Colonic mucosa (tissue), 4 donors: ENCODE results near the gene HS3ST3B1. TPM values are rescaled to one million over a fixed set of nuclear protein-coding genes. Genes with fewer than 3 reads are reported as not detected.

Experiments
- DNase-seq: peaks from one replicate; pipeline ENCODE4 v3.0.0-alpha.2; 2020
- H3K27ac ChIP-seq: fragments of 200-600 bp; one replicate; pipeline ENCODE4 v1.8.0; 2021
- H3K27me3 ChIP-seq: fragments of 200-600 bp; one replicate; pipeline ENCODE4 v1.8.0; 2021
- H3K36me3 ChIP-seq: fragments of 200-600 bp; one replicate; pipeline ENCODE4 v1.8.0; 2021
- H3K4me1 ChIP-seq: fragments of 200-600 bp; one replicate; pipeline ENCODE4 v1.8.0; 2021; ENCODE audit warnings: mild to moderate bottlenecking
- H3K4me3 ChIP-seq: fragments of 200-600 bp; one replicate; pipeline ENCODE4 v1.8.0; 2021
- H3K9ac ChIP-seq, 2 donors: one replicate each; pipeline ENCODE4 v1.7.0; 2013; ENCODE audit warnings: control low read depth in 2 of 2, low read depth in 2 of 2, low read length in 2 of 2
- H3K9me3 ChIP-seq: fragments of 200-600 bp; one replicate; pipeline ENCODE4 v1.8.0; 2021
- CTCF ChIP-seq: fragments of 200-600 bp; IDR thresholded peaks from one replicate; pipeline ENCODE4 v1.8.0; 2022; ENCODE audit warnings: antibody characterized with exemption, mild to moderate bottlenecking
- intact Hi-C: fragments of 100-400 bp; cut with DNase I; formaldehyde crosslinking; loops from one replicate; pipeline ENCODE4 v1.14.1; 2022
- total RNA-seq, 2 donors: library from RNA; stranded (reverse); fragmentation: NEBNext Ultra II Directional in 1 of 2; extraction: Animal tissue kit (Norgen Biotek cat#: 25700) in 1 of 2; gene quantifications; one replicate each; pipeline ENCODE4 v1.2.1, GENCODE V29; 2021
- donor health status: healthy.
- donor health status: DM: no; HTN: no; CAD: no.
- donor health status: DM: no; HTN: no; CAD: no.

HS3ST3B1 gene
- total RNA-seq, 2 donors from 2014 or later, result 1.1 TPM

GRCh38 chr17:14299280-14300141, 1.4 kb upstream of the HS3ST3B1 start:
- Histone ChIP-seq H3K27ac (no peak overlapping the region), H3K36me3 (no peaks in the 10 kb centered on the region), H3K9me3 (no peaks in the 10 kb centered on the region), H3K9ac (no peak overlapping the region), H3K4me3 (peak overlapping the region; percentile 10), H3K4me1 (peaks cover 12% of the 10 kb centered on the region), H3K27me3 (peaks cover 76% of the 10 kb centered on the region)
- DNase-seq, result peak; percentile 29
- intact Hi-C loops, result loop anchor here (5.0 to 10.0 kb wide), 4 partner anchors 235 to 965 kb away; partner anchors contain the start of gene COX10
- no peak for TF ChIP-seq CTCF

- Histone ChIP-seq H3K4me1 (peaks cover 12% of the 10 kb centered on the region), H3K27ac (peak overlapping the region; percentile 69), H3K9me3 (no peaks in the 10 kb centered on the region), H3K27me3 (peaks cover 64% of the 10 kb centered on the region), H3K4me3 (peak overlapping the region; percentile 52), H3K9ac (peak overlapping the region; percentile 74 to 78), H3K36me3 (no peaks in the 10 kb centered on the region)
- no peak for DNase-seq
- intact Hi-C loops, result no loop called here
- no peak for TF ChIP-seq CTCF
Observed at GRCh38 chr17:14301279-14302090, 604 bp downstream of the HS3ST3B1 start.

- TF ChIP-seq CTCF, result no peak
- intact Hi-C loops, result no loop called here
- Histone ChIP-seq H3K4me3 (peak overlapping the region; percentile 52), H3K36me3 (no peaks in the 10 kb centered on the region), H3K4me1 (peaks cover 12% of the 10 kb centered on the region), H3K27me3 (peaks cover 58% of the 10 kb centered on the region), H3K9me3 (no peaks in the 10 kb centered on the region), H3K27ac (peak overlapping the region; percentile 69), H3K9ac (peak overlapping the region; percentile 74 to 78)
- DNase-seq, result peak; percentile 44
Observed at GRCh38 chr17:14302091-14302430, 1.2 kb downstream of the HS3ST3B1 start.

GRCh38 chr17:14302431-14303099, 1.7 kb downstream of the HS3ST3B1 start:
- intact Hi-C loops, result no loop called here
- H3K27ac ChIP-seq, result peak overlapping the region; percentile 69
- peaks cover 53% of the 10 kb centered on the region for H3K27me3 ChIP-seq
- H3K9me3 ChIP-seq, result no peaks in the 10 kb centered on the region
- H3K4me1 ChIP-seq, result peaks cover 12% of the 10 kb centered on the region
- no peaks in the 10 kb centered on the region for H3K36me3 ChIP-seq
- TF ChIP-seq CTCF, result peak; percentile 96
- peak; percentile 81 for DNase-seq
- peak overlapping the region; percentile 74 to 78 for H3K9ac ChIP-seq
- peak overlapping the region; percentile 52 for H3K4me3 ChIP-seq
